ENCODE measurements around the gene THRB.

The THRB gene

DNA sequence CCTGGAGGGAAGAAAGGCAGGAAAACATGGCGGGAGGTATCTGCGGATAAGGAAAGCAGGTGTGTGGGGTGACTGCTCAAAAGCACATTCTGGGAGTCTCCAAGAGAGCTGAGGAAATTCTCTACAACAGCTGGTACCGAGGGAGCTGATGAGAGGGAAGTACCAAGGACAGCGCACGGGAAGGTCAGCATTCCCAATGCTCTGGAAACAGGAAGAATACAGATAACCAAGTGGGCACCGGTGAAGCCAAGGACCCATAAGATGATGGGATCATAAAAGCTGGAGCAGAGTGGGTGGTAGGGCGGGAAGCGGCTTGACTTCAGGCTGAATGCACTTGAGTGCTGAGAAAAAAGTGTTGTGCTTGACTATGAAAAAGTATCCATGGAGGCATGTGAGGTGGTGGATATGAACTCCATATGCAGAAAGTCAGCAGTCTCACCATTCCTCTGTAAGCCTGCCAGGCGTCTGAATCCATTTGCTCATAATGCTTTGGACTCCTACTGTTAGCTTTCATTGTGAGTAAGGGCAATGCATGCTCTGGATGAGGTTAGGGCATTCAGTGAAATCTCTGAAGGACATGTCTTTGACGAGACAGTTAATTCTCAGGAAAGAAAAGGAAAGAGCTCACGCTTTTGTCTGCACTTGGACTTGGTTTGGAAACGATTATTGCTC lies 334.1 kb downstream of the THRB start:
- TF ChIP-seq, protein P1, sequence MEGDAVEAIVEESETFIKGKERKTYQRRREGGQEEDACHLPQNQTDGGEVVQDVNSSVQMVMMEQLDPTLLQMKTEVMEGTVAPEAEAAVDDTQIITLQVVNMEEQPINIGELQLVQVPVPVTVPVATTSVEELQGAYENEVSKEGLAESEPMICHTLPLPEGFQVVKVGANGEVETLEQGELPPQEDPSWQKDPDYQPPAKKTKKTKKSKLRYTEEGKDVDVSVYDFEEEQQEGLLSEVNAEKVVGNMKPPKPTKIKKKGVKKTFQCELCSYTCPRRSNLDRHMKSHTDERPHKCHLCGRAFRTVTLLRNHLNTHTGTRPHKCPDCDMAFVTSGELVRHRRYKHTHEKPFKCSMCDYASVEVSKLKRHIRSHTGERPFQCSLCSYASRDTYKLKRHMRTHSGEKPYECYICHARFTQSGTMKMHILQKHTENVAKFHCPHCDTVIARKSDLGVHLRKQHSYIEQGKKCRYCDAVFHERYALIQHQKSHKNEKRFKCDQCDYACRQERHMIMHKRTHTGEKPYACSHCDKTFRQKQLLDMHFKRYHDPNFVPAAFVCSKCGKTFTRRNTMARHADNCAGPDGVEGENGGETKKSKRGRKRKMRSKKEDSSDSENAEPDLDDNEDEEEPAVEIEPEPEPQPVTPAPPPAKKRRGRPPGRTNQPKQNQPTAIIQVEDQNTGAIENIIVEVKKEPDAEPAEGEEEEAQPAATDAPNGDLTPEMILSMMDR (IDR thresholded peaks at IDR 0.05; ENCODE audit: low read depth, low read length): no peak
- no peak for DNase-seq (ENCODE audit: extremely low read depth, low read depth)

DNA sequence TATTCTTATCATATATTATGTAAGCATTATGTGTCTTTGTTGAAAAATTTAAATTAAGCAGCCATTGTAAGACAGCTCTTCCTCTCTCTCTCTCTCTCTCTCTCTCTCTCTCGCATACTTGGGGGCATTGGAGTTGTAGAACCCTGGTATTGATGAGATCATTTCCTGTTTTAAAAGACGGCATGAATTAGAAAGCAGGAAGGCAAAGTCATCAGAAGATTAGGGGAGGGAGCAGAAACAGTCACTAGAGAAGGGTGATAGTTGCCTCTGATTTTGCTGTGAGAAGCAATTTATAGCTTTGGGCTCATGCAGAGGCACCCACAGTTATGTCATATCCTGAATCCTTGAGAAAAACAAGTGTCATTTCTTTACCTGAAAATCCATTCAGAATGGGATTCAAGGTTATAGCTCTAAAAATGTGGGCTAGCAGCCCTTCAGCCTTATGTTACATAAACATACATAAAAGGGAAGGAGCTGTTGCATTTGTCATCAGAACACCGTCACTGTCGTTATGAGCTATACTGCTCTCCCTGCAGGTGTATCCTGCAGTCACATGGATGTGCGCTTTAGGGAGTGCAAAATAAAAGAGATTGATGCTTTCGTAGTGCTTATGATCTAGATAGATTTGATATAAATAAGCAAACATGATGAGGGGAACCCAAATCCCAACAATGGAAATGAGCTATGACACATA lies 335.7 kb downstream of the THRB start:
- TF ChIP-seq, protein P1 (IDR thresholded peaks at IDR 0.05; ENCODE audit: low read depth, low read length): no peak
- DNase-seq (ENCODE audit: extremely low read depth, low read depth): no peak

DNA sequence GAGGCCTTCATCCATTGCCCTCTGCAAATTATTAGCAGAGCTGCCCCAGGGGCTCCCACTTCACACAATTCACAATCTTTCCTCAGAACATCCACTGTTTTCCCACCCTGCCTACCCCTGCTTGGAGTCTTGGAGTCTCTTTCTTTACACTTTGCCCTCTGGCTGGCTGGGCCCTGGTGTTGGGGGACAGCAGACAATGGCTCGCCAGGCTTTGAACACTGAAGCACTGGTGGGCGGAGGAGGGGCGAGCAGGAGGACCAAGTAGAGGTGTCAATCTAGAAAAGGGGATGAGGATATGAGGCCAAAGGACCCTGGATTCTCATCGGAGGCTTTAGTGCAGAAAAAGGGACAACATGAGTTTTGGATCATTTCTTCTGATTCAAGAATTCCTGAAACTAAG lies 337.5 kb downstream of the THRB start:
- no peak for DNase-seq (ENCODE audit: extremely low read depth, low read depth)
- TF ChIP-seq, protein P1 (IDR thresholded peaks at IDR 0.05; ENCODE audit: low read depth, low read length): no peak

DNA sequence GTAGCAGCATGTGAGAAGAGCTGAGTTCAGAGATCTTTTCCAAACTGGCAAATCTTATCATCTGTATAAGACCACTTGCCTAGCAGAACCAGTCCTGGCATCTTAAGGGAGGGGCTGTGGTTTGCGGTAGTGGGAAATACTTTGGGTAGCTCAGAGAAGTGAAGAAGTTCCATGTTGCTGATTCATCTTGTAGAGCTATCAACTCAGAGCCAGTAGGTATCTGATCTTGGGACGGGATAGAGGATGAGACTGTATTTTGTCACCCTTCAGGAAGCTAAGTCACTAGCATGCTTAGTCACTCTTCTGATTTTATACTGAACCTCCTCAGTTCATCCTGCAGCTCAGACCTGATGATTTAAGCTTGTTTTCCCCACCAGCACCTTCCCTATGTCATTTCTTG lies 338.2 kb downstream of the THRB start:
- TF ChIP-seq, protein P1 (IDR thresholded peaks at IDR 0.05; ENCODE audit: low read depth, low read length): no peak

DNA sequence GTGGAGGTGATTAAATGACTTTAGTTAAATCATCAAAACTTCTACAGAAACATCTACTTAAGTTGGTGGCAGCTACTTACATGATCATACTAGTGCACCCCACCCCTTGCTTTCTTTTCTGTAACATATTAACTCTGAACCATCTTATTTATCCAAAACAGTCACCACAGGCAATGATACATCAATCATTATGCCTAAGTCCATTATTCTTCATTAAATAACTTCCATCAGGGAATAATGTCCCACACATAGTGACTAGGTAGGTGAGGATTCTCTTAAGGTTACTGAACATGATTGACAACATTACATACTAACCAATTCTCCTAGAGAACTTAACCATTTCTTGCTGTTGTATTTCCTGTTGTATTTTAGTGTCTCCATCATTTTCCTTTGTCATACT lies 339.4 kb downstream of the THRB start:
- TF ChIP-seq, protein P1 (IDR thresholded peaks at IDR 0.05; ENCODE audit: low read depth, low read length): no peak
- no peak for DNase-seq (ENCODE audit: extremely low read depth, low read depth)

More for the DNA sequence above, 338.2 kb downstream of the THRB start:
- DNase-seq (ENCODE audit: extremely low read depth, low read depth): no peak

DNA sequence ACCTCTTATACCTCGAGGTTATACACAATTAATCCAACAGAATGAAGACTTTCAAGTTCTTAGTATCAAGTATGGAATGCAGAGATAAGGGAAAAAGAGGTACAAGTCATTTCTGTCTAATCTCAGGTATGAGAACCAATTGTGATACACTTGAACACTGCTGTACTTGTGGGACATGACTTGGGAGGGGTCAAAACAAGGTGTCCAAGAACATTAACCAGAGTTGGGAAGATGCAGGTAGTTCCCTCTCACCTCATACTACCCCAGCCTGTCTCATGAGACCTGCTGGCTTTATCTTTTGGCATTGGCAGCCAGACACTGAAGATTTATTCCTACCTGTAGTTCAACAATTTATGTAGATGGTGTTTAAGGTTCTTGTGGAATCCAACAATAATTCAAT lies 339.9 kb downstream of the THRB start:
- TF ChIP-seq, protein P1 (IDR thresholded peaks at IDR 0.05; ENCODE audit: low read depth, low read length): no peak
- DNase-seq (ENCODE audit: extremely low read depth, low read depth): no peak

DNA sequence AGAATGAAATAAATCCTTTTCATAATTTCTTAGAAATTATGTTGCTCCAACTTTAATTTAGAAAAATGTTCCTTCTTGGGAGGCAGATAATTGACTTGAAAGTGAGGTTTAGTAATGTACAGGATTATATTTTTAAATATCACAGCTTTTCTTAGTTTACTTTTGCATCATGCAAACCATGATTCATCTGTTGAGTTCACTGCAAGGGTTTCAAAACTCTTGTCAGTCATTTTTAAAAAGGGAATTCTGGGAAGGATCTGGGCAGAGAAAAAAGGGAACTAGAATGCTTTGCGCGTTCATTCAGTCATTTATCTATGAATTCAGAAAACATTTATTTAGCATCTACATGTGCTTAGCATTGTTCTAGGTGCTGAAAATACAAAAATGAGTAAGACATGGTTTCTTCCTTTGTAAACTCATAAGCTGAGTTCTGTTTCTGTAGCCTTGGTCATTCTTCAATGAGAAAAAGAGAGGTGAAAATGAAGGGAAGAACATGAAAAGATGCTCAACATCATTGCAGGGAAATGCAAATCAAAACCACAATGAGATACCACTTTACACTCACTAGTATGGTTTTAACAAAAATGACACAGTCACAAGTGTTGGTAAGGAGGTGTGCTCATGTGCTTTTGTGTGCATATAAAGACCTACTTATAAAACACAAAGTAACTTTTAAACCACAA lies 340.5 kb downstream of the THRB start:
- no peak for DNase-seq (ENCODE audit: extremely low read depth, low read depth)
- TF ChIP-seq, protein P1 (IDR thresholded peaks at IDR 0.05; ENCODE audit: low read depth, low read length): no peak
